ENCODE measurements around the gene VAV1. TPM values are rescaled to one million over a fixed set of nuclear protein-coding genes. Genes with fewer than 3 reads are reported as not detected.

VAV1 gene
- total and polyA plus RNA-seq, 2 donors (not counting 1 experiment from before 2014, with no cell fraction given), result 62.7 to 98.8 TPM

DNA sequence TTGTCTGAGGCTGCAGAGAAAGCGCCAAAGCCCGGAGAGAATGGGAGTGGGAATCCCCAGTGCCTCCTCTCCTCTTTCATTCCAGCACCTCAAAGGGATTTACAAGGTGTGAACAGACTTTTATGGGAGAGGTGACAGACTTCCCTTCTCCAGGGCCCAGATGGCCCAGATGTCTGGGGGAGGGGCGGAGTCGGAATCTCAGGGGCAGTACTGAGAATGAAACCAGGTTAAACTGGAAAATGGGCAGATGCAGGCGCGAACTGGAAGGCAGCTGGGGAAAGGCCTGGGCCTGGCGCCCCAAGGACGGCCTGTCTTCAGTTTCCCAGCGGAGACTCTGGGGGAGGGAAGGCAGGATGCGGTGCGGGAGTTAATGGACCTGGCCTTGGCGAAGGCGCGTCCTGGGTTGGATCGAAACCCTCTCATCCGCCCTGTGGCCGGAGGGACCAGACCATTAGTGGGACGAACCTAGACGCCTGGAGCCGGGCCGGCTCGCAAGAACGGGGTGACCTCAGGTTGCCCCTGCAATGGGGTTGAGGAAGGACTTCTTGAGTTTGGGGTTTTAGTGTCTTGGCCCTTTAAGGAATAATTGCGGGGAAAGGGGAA is 33.6 kb upstream of the VAV1 start:
- peaks cover 39% of the 10 kb centered on the region for H3K4me1 Mint-ChIP-seq
- DNase-seq (no peak), ATAC-seq (ENCODE audit: low read depth) (no peak)
- H3K4me1 ChIP-seq (ENCODE audit: control insufficient read depth in 2 of 2, insufficient read depth in 2 of 2, low read length in 2 of 2), result peaks cover 39 to 51% of the 10 kb centered on the region in 2 donors
- H3K27ac Mint-ChIP-seq, result peak overlapping the region; percentile 99
- no peaks in the 10 kb centered on the region for H3K27me3 Mint-ChIP-seq
- peak overlapping the region; percentile 94 for H3K4me3 Mint-ChIP-seq
- peak overlapping the region; percentile 56 for H3K9ac ChIP-seq (ENCODE audit: low read length)
- peaks cover 10% of the 10 kb centered on the region for H3K79me2 ChIP-seq (ENCODE audit: control insufficient read depth, insufficient read depth, low read length)
- H3K4me2 ChIP-seq (replicated peaks; ENCODE audit: low read depth, low read length, poor library complexity, severe bottlenecking), result peak overlapping the region; percentile 86
- peak overlapping the region; percentile 59 for H2AFZ ChIP-seq (ENCODE audit: insufficient read depth, low read depth, low read length, poor library complexity, severe bottlenecking)
- TF ChIP-seq EZH2 (IDR thresholded peaks at IDR 0.05; ENCODE audit: borderline replicate concordance, insufficient read depth, low read depth, low read length, poor library complexity, severe bottlenecking), result no peak
- TF ChIP-seq, protein P1, sequence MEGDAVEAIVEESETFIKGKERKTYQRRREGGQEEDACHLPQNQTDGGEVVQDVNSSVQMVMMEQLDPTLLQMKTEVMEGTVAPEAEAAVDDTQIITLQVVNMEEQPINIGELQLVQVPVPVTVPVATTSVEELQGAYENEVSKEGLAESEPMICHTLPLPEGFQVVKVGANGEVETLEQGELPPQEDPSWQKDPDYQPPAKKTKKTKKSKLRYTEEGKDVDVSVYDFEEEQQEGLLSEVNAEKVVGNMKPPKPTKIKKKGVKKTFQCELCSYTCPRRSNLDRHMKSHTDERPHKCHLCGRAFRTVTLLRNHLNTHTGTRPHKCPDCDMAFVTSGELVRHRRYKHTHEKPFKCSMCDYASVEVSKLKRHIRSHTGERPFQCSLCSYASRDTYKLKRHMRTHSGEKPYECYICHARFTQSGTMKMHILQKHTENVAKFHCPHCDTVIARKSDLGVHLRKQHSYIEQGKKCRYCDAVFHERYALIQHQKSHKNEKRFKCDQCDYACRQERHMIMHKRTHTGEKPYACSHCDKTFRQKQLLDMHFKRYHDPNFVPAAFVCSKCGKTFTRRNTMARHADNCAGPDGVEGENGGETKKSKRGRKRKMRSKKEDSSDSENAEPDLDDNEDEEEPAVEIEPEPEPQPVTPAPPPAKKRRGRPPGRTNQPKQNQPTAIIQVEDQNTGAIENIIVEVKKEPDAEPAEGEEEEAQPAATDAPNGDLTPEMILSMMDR (IDR thresholded peaks at IDR 0.05), result peak; percentile 8
- 24% methylated on average over 22 of the region's 24 CpGs for WGBS (ENCODE audit: insufficient coverage)
- H3K9me3 Mint-ChIP-seq (ENCODE audit: insufficient read depth), result no peaks in the 10 kb centered on the region
- no peaks in the 10 kb centered on the region for H3K9me3 ChIP-seq (ENCODE audit: control extremely low read depth in 1 of 3, control insufficient read depth in 2 of 3, insufficient read depth in 1 of 3, low read length in 2 of 3)
- no peaks in the 10 kb centered on the region for H4K20me1 ChIP-seq (ENCODE audit: control insufficient read depth, insufficient read depth, low read length, poor library complexity, severe bottlenecking)
- ChIA-PET POLR2A (interaction anchor here (0.5 to 4.5 kb wide), 14 partner anchors 15 to 1957 kb away, joined by 3 to 17 read pairs (median 4); partner anchors contain the start of genes SH2D3A and VAV1), CTCF (interaction anchor here (0.5 to 5.3 kb wide), 19 partner anchors 10 to 521 kb away, joined by 3 to 118 read pairs (median 5); partner anchors contain the start of genes C3, SH2D3A and VAV1)
- H3K27me3 ChIP-seq (replicated peaks in 1 of 4; ENCODE audit: control extremely low read depth in 1 of 4, control insufficient read depth in 3 of 4, insufficient read depth in 4 of 4, low read length in 3 of 4), result no peaks in the 10 kb centered on the region
- H3K36me3 ChIP-seq (replicated peaks in 1 of 2; ENCODE audit: control extremely low read depth in 1 of 2, control insufficient read depth in 1 of 2, extremely low read depth in 1 of 2, insufficient read depth in 2 of 2, low read length in 1 of 2), result peaks cover 0 to 2% of the 10 kb centered on the region in 2 experiments
- peak overlapping the region; percentile 58 to 67 for H3K27ac ChIP-seq (ENCODE audit: low read length in 2 of 2)
- H3K4me3 ChIP-seq (ENCODE audit: control extremely low read depth in 1 of 5, extremely low read depth in 1 of 5, insufficient read depth in 1 of 5, low read depth in 2 of 5, low read length in 4 of 5), result peak overlapping the region; percentile 33 to 55 (median 48)
- intact Hi-C loops (cut with micrococcal nuclease), result loop anchor here (1.0 to 5.0 kb wide), 6 partner anchors 14 to 366 kb away; partner anchors contain the start of genes ALKBH7, CD70 and VAV1
